HCT116 (cell line): ENCODE measurements around the gene PYGL. TPM values are rescaled to one million over a fixed set of nuclear protein-coding genes. Genes with fewer than 3 reads are reported as not detected.
"Not testable (repeated sequence)": the region's sequence is repeated elsewhere in the genome, so short reads cannot be mapped to it uniquely, and the experiment has no call there.

ENCODE experiments used
- ATAC-seq: fragments of 200-7000 bp; cut with Tn5 transposase; 2 replicates; pipeline ENCODE4 v1.9.1; 2020; ENCODE audit warnings: mild to moderate bottlenecking, moderate library complexity
- BruUV-seq: library from RNA; stranded (reverse); fragments of 400-500 nt; replicated peaks from 2 replicates; lab custom pipeline; 2021; lab: Mats Ljungman, UMichigan
- CTCF ChIA-PET: fragments of 300-600 bp; sonication (Branson Sonifier 250); formaldehyde crosslinking; loops from one replicate; lab custom pipeline; 2021; ENCODE audit warnings: antibody characterized with exemption; lab: Charles Lee
- POLR2A ChIA-PET: fragments of 300-600, 350-600 bp; sonication (Branson Sonifier 250); formaldehyde crosslinking; loops from one replicate; lab custom pipeline; 2021; ENCODE audit warnings: antibody characterized with exemption; lab: Charles Lee
- RAD21 ChIA-PET, 2 experiments: fragments of 300-600 bp; sonication (Branson Sonifier 250); formaldehyde crosslinking; loops; one replicate each; lab custom pipeline; 2023; ENCODE audit warnings: low total read pairs in 2 of 2; ENCODE audit not compliant: uncharacterized antibody in 2 of 2, unreplicated experiment in 2 of 2, low non-redundant PET in 1 of 2; lab: Charles Lee
- DNase-seq: peaks from one replicate; pipeline ENCODE4 v3.0.0-alpha.2; 2010; ENCODE audit warnings: low read depth, low spot score
- H2AFZ ChIP-seq: fragments of 200-600 bp; shearing (Covaris generic), sonication (generic); 2 replicates; pipeline ENCODE4 v1.6.1; 2017; ENCODE audit warnings: low read depth, mixed run types, mixed read lengths, antibody characterized with exemption, low read length; ENCODE audit not compliant: poor library complexity, severe bottlenecking
- H3K27ac ChIP-seq: 2 replicates; pipeline ENCODE4 v1.5.1; 2012; ENCODE audit warnings: low read depth, low read length
- H3K27me3 ChIP-seq: fragments of 200-600 bp; sonication (generic); 2 replicates; pipeline ENCODE4 v1.6.1; 2016; ENCODE audit warnings: mixed run types, low read length, mixed read lengths; ENCODE audit not compliant: insufficient read depth
- H3K36me3 ChIP-seq, 2 experiments: fragments of 200-500 bp in 1 of 2; fragments of 200-600 bp in 1 of 2; sonication (Bioruptor generic) in 1 of 2; sonication (generic) in 1 of 2; 2 replicates each; pipeline versions ENCODE4 v1.5.1 to v1.6.1; 2014 to 2016; ENCODE audit warnings: low read length in 2 of 2, inconsistent platforms in 1 of 2, mixed read lengths in 1 of 2, mixed run types in 1 of 2; ENCODE audit not compliant: insufficient read depth in 2 of 2, control insufficient read depth in 1 of 2
- H3K4me1 ChIP-seq, 2 experiments: fragments of 200-600 bp in 1 of 2; sonication (generic) in 1 of 2; 2 replicates each; pipeline versions ENCODE4 v1.5.1 to v1.6.1; 2012 to 2017; ENCODE audit warnings: low read length in 2 of 2, inconsistent platforms in 1 of 2, mild to moderate bottlenecking in 1 of 2, mixed read lengths in 1 of 2, mixed run types in 1 of 2, moderate library complexity in 1 of 2; ENCODE audit not compliant: insufficient read depth in 2 of 2, control insufficient read depth in 1 of 2
- H3K4me2 ChIP-seq: fragments of 200-600 bp; sonication (generic); 2 replicates; pipeline ENCODE4 v1.6.1; 2017; ENCODE audit warnings: mixed run types, low read length, mixed read lengths
- H3K4me3 ChIP-seq, 2 experiments: fragments of 200-600 bp in 1 of 2; sonication (generic) in 1 of 2; replicated peaks in 1 of 2; 2 replicates each; pipeline ENCODE4 v1.5.1; 2011 to 2016; ENCODE audit warnings: low read length in 2 of 2, control low read depth in 1 of 2, low read depth in 1 of 2, mild to moderate bottlenecking in 1 of 2, mixed read lengths in 1 of 2, mixed run types in 1 of 2
- H3K79me2 ChIP-seq: fragments of 200-600 bp; sonication (generic); 2 replicates; pipeline ENCODE4 v1.6.1; 2017; ENCODE audit warnings: mild to moderate bottlenecking, mixed run types, low read length, moderate library complexity, mixed read lengths; ENCODE audit not compliant: insufficient read depth
- H3K9ac ChIP-seq: fragments of 200-600 bp; sonication (generic); 2 replicates; pipeline ENCODE4 v1.6.1; 2016; ENCODE audit warnings: low read length, mixed read lengths
- H3K9me2 ChIP-seq: fragments of 200-600 bp; sonication (generic), shearing (Covaris generic); 2 replicates; pipeline ENCODE4 v1.6.1; 2017; ENCODE audit warnings: mixed run types, mild to moderate bottlenecking, moderate library complexity; ENCODE audit not compliant: insufficient read depth
- H3K9me3 ChIP-seq, 2 experiments: fragments of 200-500 bp in 1 of 2; fragments of 200-600 bp in 1 of 2; sonication (Bioruptor generic) in 1 of 2; sonication (generic) in 1 of 2; 2 replicates each; pipeline ENCODE4 v1.6.1; 2014 to 2017; ENCODE audit warnings: low read length in 2 of 2, mixed read lengths in 2 of 2, inconsistent platforms in 1 of 2, low read depth in 1 of 2, mild to moderate bottlenecking in 1 of 2, mixed run types in 1 of 2, moderate library complexity in 1 of 2; ENCODE audit not compliant: control insufficient read depth in 1 of 2, insufficient read depth in 1 of 2
- H4K20me1 ChIP-seq: fragments of 200-600 bp; sonication (generic), shearing (Covaris generic); 2 replicates; pipeline ENCODE4 v1.6.1; 2017; ENCODE audit warnings: mixed run types, mild to moderate bottlenecking, moderate library complexity; ENCODE audit not compliant: insufficient read depth
- CTCF ChIP-seq, 3 experiments: fragments of 200-600 bp in 1 of 3; sonication (generic) in 1 of 3; IDR thresholded peaks in 2 of 3; conservative IDR thresholded peaks in 1 of 3; 2 replicates each; pipeline ENCODE4 v1.5.1; 2012 to 2017; ENCODE audit warnings: low read depth in 2 of 3, low read length in 2 of 3, antibody characterized with exemption in 1 of 3, borderline replicate concordance in 1 of 3, control low read depth in 1 of 3, mild to moderate bottlenecking in 1 of 3, mixed read lengths in 1 of 3, mixed run types in 1 of 3, moderate library complexity in 1 of 3; ENCODE audit not compliant: insufficient read depth in 1 of 3
- FOSL1 ChIP-seq: IDR thresholded peaks from 2 replicates; pipeline ENCODE4 v1.6.1; 2012; ENCODE audit warnings: low read depth
- MAX ChIP-seq: IDR thresholded peaks from 2 replicates; pipeline ENCODE4 v1.6.1; 2012
- RAD21 ChIP-seq: IDR thresholded peaks from 2 replicates; pipeline ENCODE4 v1.6.1; 2012; ENCODE audit warnings: low read depth, mild to moderate bottlenecking
- REST ChIP-seq: IDR thresholded peaks from 2 replicates; pipeline ENCODE4 v1.6.1; 2012; ENCODE audit warnings: low read depth
- SIN3A ChIP-seq: IDR thresholded peaks from 2 replicates; pipeline ENCODE4 v1.6.1; 2012; ENCODE audit warnings: low read depth
- ZBTB33 ChIP-seq: IDR thresholded peaks from 2 replicates; pipeline ENCODE4 v1.6.1; 2011; ENCODE audit warnings: mild to moderate bottlenecking, low read length, moderate library complexity; ENCODE audit not compliant: insufficient replicate concordance; ENCODE audit errors: extremely low read depth
- ZNF274 ChIP-seq: fragments of 200-500 bp; sonication (Bioruptor generic); IDR thresholded peaks from 2 replicates; pipeline ENCODE4 v1.6.1; 2014; ENCODE audit warnings: mild to moderate bottlenecking, low read depth, low read length, inconsistent platforms
- intact Hi-C: fragments of 100-400 bp; cut with micrococcal nuclease; formaldehyde crosslinking; loops from 2 replicates; pipeline ENCODE4 v1.10.0; 2022
- total RNA-seq: library from RNA; stranded (reverse); gene quantifications from one replicate; pipeline ENCODE4 v1.2.1, GENCODE V29; 2021; ENCODE audit not compliant: unreplicated experiment

PYGL gene
- total RNA-seq, 1 experiment from 2014 or later: 173 TPM

- TF ChIP-seq CTCF (IDR thresholded peaks at IDR 0.05 in 2 of 3, conservative IDR thresholded peaks at IDR 0.05 in 1 of 3; ENCODE audit: borderline replicate concordance in 1 of 3, insufficient read depth in 1 of 3, low read depth in 2 of 3, low read length in 2 of 3): no peak
- no peak for TF ChIP-seq FOSL1
These were observed 881 bp downstream of the PYGL start (continued) for GRCh38 chr14:50943261-50943942.

GRCh38 chr14:50941638-50942037 is 2.6 kb downstream of the PYGL start:
- H3K9me3 ChIP-seq, H3K9me2 ChIP-seq, H3K27ac ChIP-seq, H2AFZ ChIP-seq, H3K27me3 ChIP-seq, H3K4me2 ChIP-seq, H3K4me3 ChIP-seq, DNase-seq, CTCF ChIA-PET, intact Hi-C loops, ATAC-seq, H3K9ac ChIP-seq, RAD21 ChIA-PET, POLR2A ChIA-PET, BruUV-seq, H4K20me1 ChIP-seq: not testable (repeated sequence)
- H3K4me1 ChIP-seq: peaks cover 3 to 12% of the 10 kb centered on the region in 2 experiments; a peak in 3 of 4 replicates
- H3K36me3 ChIP-seq: peaks cover 6 to 25% of the 10 kb centered on the region in 2 experiments; a peak in 3 of 4 replicates
- H3K79me2 ChIP-seq: peaks cover 75% of the 10 kb centered on the region

- H3K4me1 ChIP-seq: peaks cover 3 to 12% of the 10 kb centered on the region in 2 experiments; a peak in 3 of 4 replicates
- no peak overlapping the region for H3K4me2 ChIP-seq
- TF ChIP-seq MAX (no peak), ZNF274 (no peak), RAD21 (no peak), SIN3A (no peak), ZBTB33 (no peak), REST (no peak)
These were observed 3.1 kb downstream of the PYGL start for GRCh38 chr14:50941151-50941550.

More at GRCh38 chr14:50941151-50941550, 3.1 kb downstream of the PYGL start:
- ChIA-PET POLR2A (no interaction called here), RAD21 (no interaction called here), CTCF (no interaction called here)
- no peak overlapping the region for H3K27ac ChIP-seq
- H4K20me1 ChIP-seq: peaks cover 8% of the 10 kb centered on the region
- no peak overlapping the region for H2AFZ ChIP-seq
- peaks cover 80% of the 10 kb centered on the region for H3K79me2 ChIP-seq
- ATAC-seq (no peak), DNase-seq (no peak)
- peaks cover 6 to 30% of the 10 kb centered on the region in 2 experiments; a peak in 3 of 4 replicates for H3K36me3 ChIP-seq
- no peaks in the 10 kb centered on the region for H3K9me3 ChIP-seq
- H3K27me3 ChIP-seq: no peaks in the 10 kb centered on the region
- intact Hi-C loops: no loop called here
- H3K9me2 ChIP-seq: no peaks in the 10 kb centered on the region
- no peak overlapping the region for H3K9ac ChIP-seq
- no peak overlapping the region for H3K4me3 ChIP-seq
- BruUV-seq: no TSS peak
